ENCODE data around the gene AATF.

DNA sequence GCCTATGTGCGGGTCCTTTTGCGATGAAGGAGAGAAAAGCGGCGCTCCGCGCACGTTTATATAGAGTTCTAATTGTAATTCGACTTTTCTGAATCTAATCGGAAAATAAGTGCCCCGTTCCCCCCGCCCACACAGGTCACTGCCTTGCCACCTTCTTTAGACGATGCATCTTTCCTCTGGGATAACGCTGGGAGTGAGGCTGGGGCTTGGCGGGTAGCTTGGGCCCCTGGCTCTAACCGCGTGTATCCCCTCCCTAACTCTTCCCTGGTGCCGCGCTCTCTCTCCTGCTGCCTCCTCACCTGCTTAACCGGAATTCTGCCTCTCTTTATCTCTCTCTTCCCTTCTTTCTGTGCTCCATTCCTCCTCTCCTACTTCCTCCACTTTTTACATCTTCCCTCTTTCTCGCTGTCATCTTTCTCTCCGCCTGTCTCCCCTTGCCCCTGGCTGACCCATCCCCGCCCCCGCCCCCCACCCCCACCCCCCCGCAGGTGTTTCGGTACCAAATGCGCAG, 8.9 kb upstream of the AATF start:
- TF ChIP-seq, protein P1, sequence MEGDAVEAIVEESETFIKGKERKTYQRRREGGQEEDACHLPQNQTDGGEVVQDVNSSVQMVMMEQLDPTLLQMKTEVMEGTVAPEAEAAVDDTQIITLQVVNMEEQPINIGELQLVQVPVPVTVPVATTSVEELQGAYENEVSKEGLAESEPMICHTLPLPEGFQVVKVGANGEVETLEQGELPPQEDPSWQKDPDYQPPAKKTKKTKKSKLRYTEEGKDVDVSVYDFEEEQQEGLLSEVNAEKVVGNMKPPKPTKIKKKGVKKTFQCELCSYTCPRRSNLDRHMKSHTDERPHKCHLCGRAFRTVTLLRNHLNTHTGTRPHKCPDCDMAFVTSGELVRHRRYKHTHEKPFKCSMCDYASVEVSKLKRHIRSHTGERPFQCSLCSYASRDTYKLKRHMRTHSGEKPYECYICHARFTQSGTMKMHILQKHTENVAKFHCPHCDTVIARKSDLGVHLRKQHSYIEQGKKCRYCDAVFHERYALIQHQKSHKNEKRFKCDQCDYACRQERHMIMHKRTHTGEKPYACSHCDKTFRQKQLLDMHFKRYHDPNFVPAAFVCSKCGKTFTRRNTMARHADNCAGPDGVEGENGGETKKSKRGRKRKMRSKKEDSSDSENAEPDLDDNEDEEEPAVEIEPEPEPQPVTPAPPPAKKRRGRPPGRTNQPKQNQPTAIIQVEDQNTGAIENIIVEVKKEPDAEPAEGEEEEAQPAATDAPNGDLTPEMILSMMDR (IDR thresholded peaks at IDR 0.05 in 4 of 5, conservative IDR thresholded peaks at IDR 0.05 in 1 of 5), result no peak
- TF ChIP-seq POLR2A (IDR thresholded peaks at IDR 0.05), result no peak

Measured in gastrocnemius medialis (tissue), 4 donors.